GM10847 (cell line): ENCODE results near the gene RABGEF1.

Source experiments
- POLR2A ChIP-seq: IDR thresholded peaks from 2 replicates; pipeline ENCODE4 v1.6.1; 2011; ENCODE audit not compliant: insufficient read length; ENCODE audit errors: extremely low read depth

The RABGEF1 gene

GRCh38 chr7:66824041-66824440 is 83.5 kb downstream of the RABGEF1 start:
- no peak for TF ChIP-seq POLR2A

GRCh38 chr7:66826649-66827048 is 86.1 kb downstream of the RABGEF1 start:
- no peak for TF ChIP-seq POLR2A

- no peak for TF ChIP-seq POLR2A
Observed at GRCh38 chr7:66832531-66833351, 92.2 kb downstream of the RABGEF1 start.

GRCh38 chr7:66837007-66837406 is 96.5 kb downstream of the RABGEF1 start:
- TF ChIP-seq POLR2A: no peak

GRCh38 chr7:66837661-66838060 is 97.1 kb downstream of the RABGEF1 start:
- no peak for TF ChIP-seq POLR2A

- TF ChIP-seq POLR2A: no peak
Observed at GRCh38 chr7:66839814-66840213, 99.3 kb downstream of the RABGEF1 start.

GRCh38 chr7:66840316-66840715 is 99.8 kb downstream of the RABGEF1 start:
- no peak for TF ChIP-seq POLR2A

- TF ChIP-seq POLR2A: no peak
Observed at GRCh38 chr7:66841898-66842297, 101.4 kb downstream of the RABGEF1 start.

GRCh38 chr7:66844552-66845378 is 104.2 kb downstream of the RABGEF1 start:
- peak; percentile 94 for TF ChIP-seq POLR2A

GRCh38 chr7:66845379-66846095 is 105.0 kb downstream of the RABGEF1 start:
- TF ChIP-seq POLR2A: no peak

- TF ChIP-seq POLR2A: no peak
Observed at GRCh38 chr7:66847879-66848790, 107.6 kb downstream of the RABGEF1 start.

- TF ChIP-seq POLR2A: no peak
Observed at GRCh38 chr7:66859339-66859738, 118.8 kb downstream of the RABGEF1 start.

GRCh38 chr7:66859794-66860645 is 119.5 kb downstream of the RABGEF1 start:
- no peak for TF ChIP-seq POLR2A

GRCh38 chr7:66860767-66861166 is 120.2 kb downstream of the RABGEF1 start:
- no peak for TF ChIP-seq POLR2A
